Loucy (cell line): ENCODE data around the gene C1RL.

ENCODE experiments used
- H2AFZ ChIP-seq: fragments of 200-600 bp; sonication (generic); 2 replicates; pipeline ENCODE4 v1.6.0; 2016; ENCODE audit warnings: antibody characterized with exemption, mild to moderate bottlenecking, low read length, moderate library complexity
- H3F3A ChIP-seq: fragments of 200-600 bp; 2 replicates; pipeline ENCODE4 v1.6.0; 2016; ENCODE audit warnings: antibody characterized with exemption, low read depth, mild to moderate bottlenecking
- H3K27me3 ChIP-seq: fragments of 200-600 bp; sonication (generic); 2 replicates; pipeline ENCODE4 v1.6.1; 2014; ENCODE audit warnings: low read length, mild to moderate bottlenecking; ENCODE audit not compliant: insufficient read depth, poor library complexity, severe bottlenecking
- H3K36me3 ChIP-seq: fragments of 200-600 bp; sonication (generic); 2 replicates; pipeline ENCODE4 v1.6.1; 2016; ENCODE audit warnings: low read length; ENCODE audit not compliant: insufficient read depth
- H3K4me1 ChIP-seq: fragments of 200-600 bp; sonication (generic); 2 replicates; pipeline ENCODE4 v1.5.1; 2014; ENCODE audit warnings: low read length, mild to moderate bottlenecking; ENCODE audit not compliant: insufficient read depth, poor library complexity, severe bottlenecking
- H3K4me2 ChIP-seq: fragments of 200-600 bp; sonication (generic); 2 replicates; pipeline ENCODE4 v1.6.0; 2014; ENCODE audit warnings: antibody characterized with exemption, low read length, low read depth, mild to moderate bottlenecking; ENCODE audit not compliant: poor library complexity, severe bottlenecking
- H3K4me3 ChIP-seq: fragments of 200-600 bp; sonication (generic); 2 replicates; pipeline ENCODE4 v1.5.1; 2014; ENCODE audit warnings: low read length, mild to moderate bottlenecking, mixed read lengths; ENCODE audit not compliant: poor library complexity, severe bottlenecking
- H3K79me2 ChIP-seq: fragments of 200-600 bp; sonication (generic); 2 replicates; pipeline ENCODE4 v1.6.1; 2014; ENCODE audit warnings: low read length; ENCODE audit not compliant: insufficient read depth
- H3K9ac ChIP-seq: fragments of 200-600 bp; sonication (generic); 2 replicates; pipeline ENCODE4 v1.6.0; 2014; ENCODE audit warnings: mild to moderate bottlenecking, low read depth, low read length, moderate library complexity; ENCODE audit not compliant: poor library complexity, severe bottlenecking
- H3K9me2 ChIP-seq: fragments of 200-600 bp; sonication (generic); replicated peaks from 2 replicates; pipeline ENCODE4 v1.6.1; 2016; ENCODE audit warnings: low read depth, low read length, mixed read lengths
- H3K9me3 ChIP-seq: fragments of 200-600 bp; sonication (generic); 2 replicates; pipeline ENCODE4 v1.6.1; 2014; ENCODE audit warnings: mild to moderate bottlenecking, antibody characterized with exemption, low read length, low read depth; ENCODE audit not compliant: insufficient read depth
- H4K20me1 ChIP-seq: fragments of 200-600 bp; sonication (generic); 2 replicates; pipeline ENCODE4 v1.6.0; 2014; ENCODE audit warnings: antibody characterized with exemption, low read length, mild to moderate bottlenecking; ENCODE audit not compliant: insufficient read depth, poor library complexity, severe bottlenecking
- EZH2phosphoT487 ChIP-seq: fragments of 200-600 bp; IDR thresholded peaks from 2 replicates; pipeline ENCODE4 v1.6.1; 2018; ENCODE audit warnings: antibody characterized with exemption, mild to moderate bottlenecking, moderate library complexity, borderline replicate concordance
- TF ChIP-seq, protein P1 (sequence below): fragments of 200-600 bp; sonication (generic); conservative IDR thresholded peaks from 2 replicates; pipeline ENCODE4 v1.5.1; 2014; ENCODE audit warnings: mild to moderate bottlenecking, antibody characterized with exemption, low read length

The C1RL gene

DNA sequence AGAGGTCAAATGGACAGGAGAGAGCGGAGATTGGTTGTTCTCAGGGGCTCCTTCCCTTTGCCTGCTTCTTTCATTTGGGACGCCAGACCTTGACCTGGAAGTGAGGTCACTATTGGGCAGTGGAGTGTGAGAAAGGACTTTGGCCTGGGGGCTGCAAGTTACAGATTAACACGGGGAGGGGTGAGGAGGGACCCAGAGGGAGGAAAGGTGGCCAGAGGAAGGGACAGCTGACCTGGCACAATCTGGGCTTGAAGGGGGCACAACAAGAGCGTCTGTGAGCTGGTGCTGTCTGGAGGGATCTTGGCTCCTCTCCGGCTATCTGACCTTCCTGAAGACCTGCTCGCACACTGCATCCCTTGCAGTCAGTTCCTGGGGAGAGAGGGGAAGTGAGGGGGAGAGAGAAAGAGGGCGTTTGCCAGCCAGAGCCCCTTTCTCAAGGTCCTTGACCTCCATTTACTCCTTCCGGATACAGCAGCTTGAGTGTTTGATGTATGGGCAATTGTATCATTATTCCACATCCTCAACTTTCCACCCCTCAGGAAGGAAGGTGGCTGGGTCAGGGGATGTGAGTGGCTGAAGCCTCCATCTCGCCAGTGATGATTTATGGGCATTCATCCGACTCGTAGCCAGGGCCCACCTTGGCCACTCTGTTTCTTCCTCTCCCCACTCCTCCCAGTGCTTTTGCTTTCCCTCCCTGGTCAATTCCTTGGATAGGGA is 14.9 kb upstream of the C1RL start:
- no peak for TF ChIP-seq EZH2phosphoT487
- TF ChIP-seq, protein P1, sequence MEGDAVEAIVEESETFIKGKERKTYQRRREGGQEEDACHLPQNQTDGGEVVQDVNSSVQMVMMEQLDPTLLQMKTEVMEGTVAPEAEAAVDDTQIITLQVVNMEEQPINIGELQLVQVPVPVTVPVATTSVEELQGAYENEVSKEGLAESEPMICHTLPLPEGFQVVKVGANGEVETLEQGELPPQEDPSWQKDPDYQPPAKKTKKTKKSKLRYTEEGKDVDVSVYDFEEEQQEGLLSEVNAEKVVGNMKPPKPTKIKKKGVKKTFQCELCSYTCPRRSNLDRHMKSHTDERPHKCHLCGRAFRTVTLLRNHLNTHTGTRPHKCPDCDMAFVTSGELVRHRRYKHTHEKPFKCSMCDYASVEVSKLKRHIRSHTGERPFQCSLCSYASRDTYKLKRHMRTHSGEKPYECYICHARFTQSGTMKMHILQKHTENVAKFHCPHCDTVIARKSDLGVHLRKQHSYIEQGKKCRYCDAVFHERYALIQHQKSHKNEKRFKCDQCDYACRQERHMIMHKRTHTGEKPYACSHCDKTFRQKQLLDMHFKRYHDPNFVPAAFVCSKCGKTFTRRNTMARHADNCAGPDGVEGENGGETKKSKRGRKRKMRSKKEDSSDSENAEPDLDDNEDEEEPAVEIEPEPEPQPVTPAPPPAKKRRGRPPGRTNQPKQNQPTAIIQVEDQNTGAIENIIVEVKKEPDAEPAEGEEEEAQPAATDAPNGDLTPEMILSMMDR: no peak
- no peak overlapping the region for H2AFZ ChIP-seq
- no peak overlapping the region for H3K9ac ChIP-seq
- no peaks in the 10 kb centered on the region for H4K20me1 ChIP-seq
- peaks cover 5% of the 10 kb centered on the region for H3K4me1 ChIP-seq
- H3K27me3 ChIP-seq: no peaks in the 10 kb centered on the region
- no peaks in the 10 kb centered on the region for H3F3A ChIP-seq
- no peak overlapping the region for H3K4me2 ChIP-seq
- no peaks in the 10 kb centered on the region; the same call in 1 of the 2 replicates for H3K79me2 ChIP-seq
- H3K36me3 ChIP-seq: no peaks in the 10 kb centered on the region
- no peak overlapping the region for H3K4me3 ChIP-seq
- no peaks in the 10 kb centered on the region for H3K9me3 ChIP-seq
- no peaks in the 10 kb centered on the region for H3K9me2 ChIP-seq

DNA sequence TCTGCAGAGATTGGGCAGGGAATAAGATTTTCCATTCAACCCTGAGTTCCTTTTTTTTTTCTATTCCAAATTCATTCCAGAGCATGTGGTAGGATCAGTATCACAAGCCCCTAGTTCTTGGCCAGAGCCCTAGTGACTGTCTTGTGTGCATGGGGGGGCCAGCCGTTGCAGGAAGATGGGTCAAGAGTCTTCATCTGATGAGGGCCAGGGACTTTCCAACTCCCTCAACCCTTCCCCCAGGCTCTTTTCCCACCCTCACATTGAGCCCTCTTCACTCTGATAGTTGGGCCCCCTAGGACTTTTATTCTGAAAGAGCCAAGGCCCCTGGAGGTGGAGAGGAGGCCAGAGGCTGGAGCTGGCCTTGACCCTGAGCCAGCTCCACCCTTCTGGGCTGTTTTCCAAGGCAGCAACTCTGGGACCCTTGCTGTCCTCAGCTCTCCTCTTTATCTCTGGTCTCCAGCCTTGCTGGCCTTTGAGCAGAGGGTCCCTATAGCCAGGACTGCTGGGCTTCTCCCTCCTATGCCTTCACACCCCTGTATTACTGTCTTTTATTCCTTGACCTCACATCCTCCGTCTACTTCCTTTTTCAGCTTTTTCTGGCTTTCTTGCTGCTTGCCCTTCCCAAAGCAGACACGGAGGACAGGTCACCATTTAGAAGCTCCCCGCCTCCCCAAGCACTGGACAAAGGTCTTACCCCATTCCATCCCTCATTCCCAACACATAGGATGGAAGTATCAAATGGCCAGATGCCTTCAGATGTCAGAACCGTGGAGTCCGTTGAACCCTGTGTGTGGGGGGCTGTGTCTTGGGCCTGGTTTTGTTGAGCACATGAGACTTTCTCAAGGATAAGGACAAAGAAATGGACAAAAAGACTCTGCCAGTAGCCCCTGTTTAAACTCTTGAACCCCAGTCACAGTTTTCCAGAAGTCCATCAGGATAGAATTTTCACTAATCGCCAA is 14.1 kb upstream of the C1RL start:
- Histone ChIP-seq H4K20me1 (no peaks in the 10 kb centered on the region), H3K79me2 (no peaks in the 10 kb centered on the region), H3K9me3 (no peaks in the 10 kb centered on the region), H3K36me3 (no peaks in the 10 kb centered on the region), H3K27me3 (no peaks in the 10 kb centered on the region), H3K9me2 (no peaks in the 10 kb centered on the region), H2AFZ (no peak overlapping the region), H3F3A (no peaks in the 10 kb centered on the region), H3K4me3 (no peak overlapping the region), H3K4me2 (no peak overlapping the region), H3K4me1 (no peaks in the 10 kb centered on the region), H3K9ac (no peak overlapping the region)
- no peak for TF ChIP-seq EZH2phosphoT487
- TF ChIP-seq, protein P1: no peak

DNA sequence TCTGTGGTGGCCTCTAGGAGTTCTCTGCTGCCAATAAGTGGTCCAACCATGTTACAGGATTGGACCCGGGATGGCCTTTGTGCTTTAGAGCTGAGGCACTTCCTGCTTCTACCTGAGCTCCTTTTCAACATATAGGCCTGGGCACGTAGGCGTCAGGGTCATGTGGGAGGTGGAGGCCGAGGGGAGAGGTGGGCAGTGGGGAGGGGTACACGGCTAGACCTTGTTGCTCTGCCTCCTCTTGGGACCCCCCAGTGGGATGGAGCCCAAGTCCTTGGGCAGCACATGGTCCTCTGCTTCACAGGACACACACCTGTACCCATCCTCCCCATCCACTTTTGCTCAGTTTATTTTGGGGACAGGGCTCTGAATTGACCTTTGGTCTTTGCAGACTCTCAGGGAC is 12.3 kb upstream of the C1RL start:
- Histone ChIP-seq H3K4me3 (no peak overlapping the region), H3K9me3 (no peaks in the 10 kb centered on the region), H3K36me3 (no peaks in the 10 kb centered on the region), H2AFZ (no peak overlapping the region), H3F3A (no peaks in the 10 kb centered on the region), H3K79me2 (no peaks in the 10 kb centered on the region), H4K20me1 (no peaks in the 10 kb centered on the region), H3K9me2 (no peaks in the 10 kb centered on the region), H3K4me2 (no peak overlapping the region), H3K9ac (no peak overlapping the region), H3K4me1 (no peaks in the 10 kb centered on the region), H3K27me3 (no peaks in the 10 kb centered on the region)
- no peak for TF ChIP-seq EZH2phosphoT487
- TF ChIP-seq, protein P1: no peak
